Psoas muscle (tissue), 8 donors: ENCODE data around the gene RASSF10. TPM values are rescaled to one million over a fixed set of nuclear protein-coding genes. Genes with fewer than 3 reads are reported as not detected.

Source experiments
- ATAC-seq, 4 donors: fragments of 200-7000 bp; cut with Tn5 transposase; one replicate each; pipeline ENCODE4 v1.9.1; 2020; ENCODE audit warnings: moderate library complexity in 3 of 4, mild to moderate bottlenecking in 2 of 4
- DNase-seq, 2 donors: peaks; one replicate each; pipeline ENCODE4 v3.0.0-alpha.2; 2020
- H3K27ac ChIP-seq: fragments of 200-600 bp; one replicate; pipeline ENCODE4 v1.8.0; 2022
- H3K27me3 ChIP-seq, 3 donors: fragments of 200-600 bp in 1 of 3; one replicate each; pipeline versions ENCODE4 v1.6.1 to v1.8.0; 2013 to 2022; ENCODE audit warnings: low read length in 2 of 3, mild to moderate bottlenecking in 2 of 3, moderate library complexity in 1 of 3; ENCODE audit not compliant: insufficient read depth in 3 of 3
- H3K36me3 ChIP-seq, 2 donors: fragments of 200-600 bp in 1 of 2; one replicate each; pipeline versions ENCODE4 v1.6.1 to v1.8.0; 2013 to 2022; ENCODE audit warnings: low read depth in 1 of 2, mild to moderate bottlenecking in 1 of 2, moderate library complexity in 1 of 2; ENCODE audit not compliant: insufficient read depth in 1 of 2
- H3K4me1 ChIP-seq: fragments of 200-600 bp; one replicate; pipeline ENCODE4 v1.8.0; 2022
- H3K4me3 ChIP-seq: fragments of 200-600 bp; one replicate; pipeline ENCODE4 v1.8.0; 2022; ENCODE audit warnings: mild to moderate bottlenecking
- H3K9me3 ChIP-seq: fragments of 200-600 bp; one replicate; pipeline ENCODE4 v1.8.0; 2022
- CTCF ChIP-seq: fragments of 200-600 bp; IDR thresholded peaks from one replicate; pipeline ENCODE4 v1.8.0; 2022; ENCODE audit warnings: antibody characterized with exemption
- WGBS, 3 donors: extraction: QIAGEN DNeasy Blood & Tissue Kit; methylation state at CpG; one replicate each; pipeline versions ENCODE4 v1.1.6 to v1.1.7; 2013; 5-methylcytosine and 5-hydroxymethylcytosine counted together
- intact Hi-C, 2 donors: fragments of 100-400 bp; cut with DNase I; formaldehyde crosslinking; loops; one replicate each; pipeline versions ENCODE4 v1.11.0 to v1.14.2; 2022
- polyA plus RNA-seq, 3 donors: library from polyadenylated mRNA; stranded (reverse); fragments of 200-250 nt; gene quantifications; one replicate each; pipeline ENCODE4 v1.2.3, GENCODE V29; 2013
- total RNA-seq, 4 donors: library from RNA; stranded (reverse); fragmentation: NEBNext Ultra II Directional in 2 of 4; extraction: Animal tissue kit (Norgen Biotek cat#: 25700) in 2 of 4; gene quantifications; one replicate each; pipeline versions ENCODE4 v1.2.1 to v1.2.4, GENCODE V29; 2021 to 2023
- donor health status: healthy with polysubstance abuse.
- donor health status: DM: no; HTN: no; CAD: no; lungs with moderate emphysema.
- donor health status: Bipolar disorder and iron deficiency.
- donor health status: healthy.
- donor health status: DM: yes; HTN: yes; CAD: no.
- donor health status: DM: no; HTN: no; CAD: no.
- donor health status: DM: no; HTN: no; CAD: no.
- donor health status: DM: yes; HTN: yes; CAD: no.

Gene RASSF10
- total and polyA plus RNA-seq, 7 donors, result 0.03 to 0.49 (median 0.26) TPM

GRCh38 chr11:13016415-13016814 is 7.3 kb downstream of the RASSF10 start:
- no peak for TF ChIP-seq CTCF
- H3K27me3 ChIP-seq, result peaks cover 0 to 27% (median 3%) of the 10 kb centered on the region in 3 donors
- no peaks in the 10 kb centered on the region for H3K36me3 ChIP-seq
- H3K9me3 ChIP-seq, result no peaks in the 10 kb centered on the region
- no peaks in the 10 kb centered on the region for H3K4me1 ChIP-seq
- DNase-seq (no peak), ATAC-seq (no peak)
- H3K27ac ChIP-seq, result no peak overlapping the region
- no peak overlapping the region for H3K4me3 ChIP-seq
- intact Hi-C loops, result no loop called here

- TF ChIP-seq CTCF, result no peak
- intact Hi-C loops, result no loop called here
Measured at GRCh38 chr11:13019313-13019712, 10.2 kb downstream of the RASSF10 start.

GRCh38 chr11:13023423-13023822 is 14.3 kb downstream of the RASSF10 start:
- Histone ChIP-seq H3K4me1 (no peaks in the 10 kb centered on the region), H3K4me3 (no peak overlapping the region), H3K27ac (no peak overlapping the region), H3K36me3 (no peaks in the 10 kb centered on the region), H3K9me3 (no peaks in the 10 kb centered on the region), H3K27me3 (peaks cover 0 to 4% (median 0%) of the 10 kb centered on the region in 3 donors)
- WGBS, 3 donors, result 69 to 75% (median 73%) methylated on average over 5 of the region's 5 CpGs
- intact Hi-C loops, result no loop called here
- ATAC-seq (no peak), DNase-seq (no peak)
- no peak for TF ChIP-seq CTCF

More at GRCh38 chr11:13019313-13019712, 10.2 kb downstream of the RASSF10 start:
- Histone ChIP-seq H3K27ac (no peak overlapping the region), H3K4me3 (no peak overlapping the region), H3K27me3 (peaks cover 0 to 6% (median 0%) of the 10 kb centered on the region in 3 donors), H3K9me3 (no peaks in the 10 kb centered on the region), H3K36me3 (no peaks in the 10 kb centered on the region), H3K4me1 (no peaks in the 10 kb centered on the region)
- ATAC-seq (no peak), DNase-seq (no peak)
- 74 to 80% (median 78%) methylated on average over 4 of the region's 4 CpGs for WGBS, 3 donors

- H3K36me3 ChIP-seq, result no peaks in the 10 kb centered on the region
- no peaks in the 10 kb centered on the region for H3K4me1 ChIP-seq
- peaks cover 0 to 6% (median 0%) of the 10 kb centered on the region in 3 donors for H3K27me3 ChIP-seq
- H3K4me3 ChIP-seq, result no peak overlapping the region
- intact Hi-C loops, result no loop called here
- H3K9me3 ChIP-seq, result no peaks in the 10 kb centered on the region
- no peak for ATAC-seq
- TF ChIP-seq CTCF, result no peak
- no peak for DNase-seq
- 86 to 92% (median 92%) methylated on average over 4 of the region's 4 CpGs for WGBS, 3 donors
- H3K27ac ChIP-seq, result no peak overlapping the region
Measured at GRCh38 chr11:13026722-13027121, 17.6 kb downstream of the RASSF10 start.

GRCh38 chr11:13028322-13028721 is 19.2 kb downstream of the RASSF10 start:
- ATAC-seq, result no peak
- H3K36me3 ChIP-seq, result no peaks in the 10 kb centered on the region

More at GRCh38 chr11:13028322-13028721, 19.2 kb downstream of the RASSF10 start:
- Histone ChIP-seq H3K4me1 (no peaks in the 10 kb centered on the region), H3K27me3 (peaks cover 0 to 6% (median 0%) of the 10 kb centered on the region in 3 donors), H3K9me3 (no peaks in the 10 kb centered on the region), H3K4me3 (no peak overlapping the region), H3K27ac (no peak overlapping the region)
- intact Hi-C loops, result no loop called here
- DNase-seq, result no peak
- no peak for TF ChIP-seq CTCF
- 73 to 79% (median 78%) methylated on average over 3 of the region's 3 CpGs for WGBS, 3 donors
